ENCODE data around the gene SCTR.

Gene SCTR

DNA sequence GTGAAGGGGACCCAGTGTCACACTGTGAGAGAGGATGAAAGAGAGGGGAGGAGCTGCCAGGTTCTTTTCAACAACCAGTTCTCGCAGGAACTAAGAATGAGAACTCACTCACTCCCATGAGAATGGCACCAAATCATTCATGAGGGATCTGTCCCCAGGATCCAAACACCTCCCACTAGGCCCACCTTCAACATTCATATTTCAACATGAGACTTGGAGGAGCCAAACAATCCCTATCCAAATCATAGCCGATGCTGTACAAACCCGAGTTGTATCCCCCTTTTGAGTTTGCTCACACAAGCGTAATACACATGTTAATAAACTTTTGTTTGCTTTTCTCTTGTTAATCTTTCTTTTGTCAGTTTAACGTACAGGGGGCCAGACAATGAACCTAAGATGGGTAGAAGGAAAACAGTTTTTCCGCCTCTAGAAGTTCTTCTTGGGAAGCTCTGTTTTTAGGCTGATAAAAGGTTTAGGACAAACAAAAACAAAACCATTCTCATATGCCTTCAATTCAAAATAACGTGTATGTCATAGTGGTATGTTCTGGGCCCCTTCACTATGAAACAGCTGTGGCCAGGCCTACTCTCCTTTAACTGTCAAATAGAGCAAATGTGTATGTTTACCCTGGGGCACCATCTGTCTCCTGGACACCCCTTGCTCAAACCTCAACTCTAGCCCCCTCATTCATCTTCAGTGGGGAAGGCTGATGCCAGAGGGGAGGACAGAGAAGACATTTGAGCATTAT, 101.7 kb downstream of the SCTR start:
- H3K27ac ChIP-seq = no peak overlapping the region

GRCh38 chr2:119421741-119422140, 102.5 kb downstream of the SCTR start:
- TF ChIP-seq, protein P1, sequence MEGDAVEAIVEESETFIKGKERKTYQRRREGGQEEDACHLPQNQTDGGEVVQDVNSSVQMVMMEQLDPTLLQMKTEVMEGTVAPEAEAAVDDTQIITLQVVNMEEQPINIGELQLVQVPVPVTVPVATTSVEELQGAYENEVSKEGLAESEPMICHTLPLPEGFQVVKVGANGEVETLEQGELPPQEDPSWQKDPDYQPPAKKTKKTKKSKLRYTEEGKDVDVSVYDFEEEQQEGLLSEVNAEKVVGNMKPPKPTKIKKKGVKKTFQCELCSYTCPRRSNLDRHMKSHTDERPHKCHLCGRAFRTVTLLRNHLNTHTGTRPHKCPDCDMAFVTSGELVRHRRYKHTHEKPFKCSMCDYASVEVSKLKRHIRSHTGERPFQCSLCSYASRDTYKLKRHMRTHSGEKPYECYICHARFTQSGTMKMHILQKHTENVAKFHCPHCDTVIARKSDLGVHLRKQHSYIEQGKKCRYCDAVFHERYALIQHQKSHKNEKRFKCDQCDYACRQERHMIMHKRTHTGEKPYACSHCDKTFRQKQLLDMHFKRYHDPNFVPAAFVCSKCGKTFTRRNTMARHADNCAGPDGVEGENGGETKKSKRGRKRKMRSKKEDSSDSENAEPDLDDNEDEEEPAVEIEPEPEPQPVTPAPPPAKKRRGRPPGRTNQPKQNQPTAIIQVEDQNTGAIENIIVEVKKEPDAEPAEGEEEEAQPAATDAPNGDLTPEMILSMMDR (conservative IDR thresholded peaks at IDR 0.05) = no peak
- H3K27ac ChIP-seq = no peak overlapping the region

More for the DNA sequence above, 101.7 kb downstream of the SCTR start:
- TF ChIP-seq, protein P1 (conservative IDR thresholded peaks at IDR 0.05) = no peak

- H3K27ac ChIP-seq = no peak overlapping the region
- TF ChIP-seq, protein P1 (conservative IDR thresholded peaks at IDR 0.05) = no peak
Measured at GRCh38 chr2:119421304-119421703, 103.0 kb downstream of the SCTR start.

GRCh38 chr2:119419803-119420508, 104.3 kb downstream of the SCTR start:
- no peak overlapping the region for H3K27ac ChIP-seq
- TF ChIP-seq, protein P1 (conservative IDR thresholded peaks at IDR 0.05) = no peak

GRCh38 chr2:119419065-119419464, 105.2 kb downstream of the SCTR start:
- no peak overlapping the region for H3K27ac ChIP-seq
- TF ChIP-seq, protein P1 (conservative IDR thresholded peaks at IDR 0.05) = no peak

GRCh38 chr2:119417908-119418307, 106.4 kb downstream of the SCTR start:
- no peak overlapping the region for H3K27ac ChIP-seq
- TF ChIP-seq, protein P1 (conservative IDR thresholded peaks at IDR 0.05) = no peak

DNA sequence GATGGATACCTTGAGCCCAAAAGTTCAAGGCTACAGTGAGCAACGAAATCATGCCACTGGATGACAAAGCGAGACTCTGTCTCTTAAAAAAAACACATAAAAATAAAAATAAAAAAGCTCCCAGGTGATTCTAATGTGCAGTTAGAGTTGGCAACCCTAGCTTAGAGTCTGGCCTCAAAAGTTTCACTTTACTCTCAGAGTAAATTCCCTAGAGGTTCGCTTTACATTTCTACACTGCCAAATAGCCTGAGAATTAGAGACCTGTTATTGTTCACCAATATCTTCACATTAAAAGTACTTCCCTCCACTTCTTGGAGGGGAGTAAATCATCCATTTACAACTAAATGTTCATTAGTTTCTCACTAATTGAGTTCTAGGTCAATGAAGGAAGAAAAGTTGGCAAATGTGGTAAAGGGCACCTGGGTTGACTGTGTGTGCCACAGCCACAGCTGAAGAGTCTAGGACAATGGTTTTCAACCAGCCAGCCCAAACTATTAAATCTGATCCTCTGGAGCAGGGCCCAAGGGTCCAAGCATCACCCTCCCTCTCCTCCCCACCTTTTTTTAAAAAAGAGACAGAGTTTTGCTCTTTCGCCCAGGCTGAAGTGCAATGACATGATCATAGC, 107.9 kb downstream of the SCTR start:
- TF ChIP-seq, protein P1 (conservative IDR thresholded peaks at IDR 0.05) = no peak
- H3K27ac ChIP-seq = no peak overlapping the region

Data from VCaP (cell line).